Liver (tissue), 9 donors: Measurements from ENCODE around the gene DCAF5. TPM values are rescaled to one million over a fixed set of nuclear protein-coding genes. Genes with fewer than 3 reads are reported as not detected.

ENCODE experiments used
- DNase-seq: peaks from one replicate; pipeline ENCODE4 v3.0.0-alpha.2; 2017; ENCODE audit warnings: low spot score
- H3K27ac ChIP-seq, 2 donors: one replicate each; pipeline ENCODE4 v1.7.0; 2013; ENCODE audit warnings: inconsistent platforms in 2 of 2, low read length in 2 of 2, control low read depth in 1 of 2, low read depth in 1 of 2, mild to moderate bottlenecking in 1 of 2
- H3K27me3 ChIP-seq, 4 donors: one replicate each; pipeline versions ENCODE4 v1.6.1 to v1.7.0; 2013; ENCODE audit warnings: low read length in 3 of 4, inconsistent platforms in 1 of 4, mild to moderate bottlenecking in 1 of 4, moderate library complexity in 1 of 4; ENCODE audit not compliant: control insufficient read depth in 4 of 4, insufficient read depth in 4 of 4
- H3K36me3 ChIP-seq, 4 donors: one replicate each; pipeline versions ENCODE4 v1.6.1 to v1.7.0; 2013; ENCODE audit warnings: low read length in 3 of 4, mild to moderate bottlenecking in 3 of 4, low read depth in 1 of 4, moderate library complexity in 1 of 4; ENCODE audit not compliant: control insufficient read depth in 4 of 4, insufficient read depth in 3 of 4
- H3K4me1 ChIP-seq, 4 donors: one replicate each; pipeline versions ENCODE4 v1.6.1 to v1.7.0; 2013; ENCODE audit warnings: low read length in 3 of 4, mild to moderate bottlenecking in 3 of 4, moderate library complexity in 1 of 4; ENCODE audit not compliant: control insufficient read depth in 4 of 4, insufficient read depth in 4 of 4
- H3K4me3 ChIP-seq, 3 donors: one replicate each; pipeline versions ENCODE4 v1.6.1 to v1.7.0; 2013; ENCODE audit warnings: low read length in 3 of 3, control low read depth in 1 of 3, low read depth in 1 of 3, mild to moderate bottlenecking in 1 of 3
- H3K9ac ChIP-seq, 2 donors: one replicate each; pipeline ENCODE4 v1.7.0; 2013; ENCODE audit warnings: low read length in 2 of 2, mild to moderate bottlenecking in 2 of 2, moderate library complexity in 2 of 2, control low read depth in 1 of 2, low read depth in 1 of 2
- H3K9me3 ChIP-seq, 4 donors: one replicate each; pipeline versions ENCODE4 v1.6.1 to v1.7.0; 2013; ENCODE audit warnings: low read length in 3 of 4; ENCODE audit not compliant: control insufficient read depth in 4 of 4
- ATF3 ChIP-seq: IDR thresholded peaks from 2 replicates; pipeline ENCODE4 v1.6.1; 2016; ENCODE audit warnings: antibody characterized with exemption
- EGR1 ChIP-seq, 2 donors: IDR thresholded peaks; 2 replicates each; pipeline ENCODE4 v1.6.1; 2016 to 2018; ENCODE audit warnings: antibody characterized with exemption in 2 of 2, low read depth in 2 of 2
- FOXA1 ChIP-seq: IDR thresholded peaks from 2 replicates; pipeline ENCODE4 v1.6.1; 2016; ENCODE audit warnings: antibody characterized with exemption
- FOXA2 ChIP-seq: IDR thresholded peaks from 2 replicates; pipeline ENCODE4 v1.6.1; 2016; ENCODE audit warnings: antibody characterized with exemption
- GABPA ChIP-seq, 2 donors: IDR thresholded peaks in 1 of 2; conservative IDR thresholded peaks in 1 of 2; 2 replicates each; pipeline ENCODE4 v1.6.1; 2016; ENCODE audit warnings: antibody characterized with exemption in 2 of 2, mild to moderate bottlenecking in 1 of 2, moderate library complexity in 1 of 2
- HNF4A ChIP-seq, 2 donors: conservative IDR thresholded peaks; 2 replicates each; pipeline ENCODE4 v1.6.1; 2016; ENCODE audit warnings: antibody characterized with exemption in 2 of 2, mild to moderate bottlenecking in 2 of 2
- HNF4G ChIP-seq: IDR thresholded peaks from 2 replicates; pipeline ENCODE4 v1.6.1; 2016; ENCODE audit warnings: antibody characterized with exemption
- JUND ChIP-seq, 2 donors: IDR thresholded peaks; 2 replicates each; pipeline ENCODE4 v1.6.1; 2016; ENCODE audit warnings: antibody characterized with exemption in 2 of 2
- MAX ChIP-seq: IDR thresholded peaks from 2 replicates; pipeline ENCODE4 v1.6.1; 2016; ENCODE audit warnings: antibody characterized with exemption
- NR2F2 ChIP-seq: IDR thresholded peaks from 2 replicates; pipeline ENCODE4 v1.6.1; 2016; ENCODE audit warnings: antibody characterized with exemption
- RAD21 ChIP-seq, 2 donors: IDR thresholded peaks; 2 replicates each; pipeline ENCODE4 v1.6.1; 2016; ENCODE audit warnings: antibody characterized with exemption in 2 of 2, mild to moderate bottlenecking in 2 of 2
- RXRA ChIP-seq, 2 donors: IDR thresholded peaks; 2 replicates each; pipeline ENCODE4 v1.6.1; 2017 to 2018; ENCODE audit warnings: antibody characterized with exemption in 2 of 2, mild to moderate bottlenecking in 1 of 2
- SP1 ChIP-seq: IDR thresholded peaks from 2 replicates; pipeline ENCODE4 v1.6.1; 2018; ENCODE audit warnings: antibody characterized with exemption, mild to moderate bottlenecking
- TAF1 ChIP-seq: conservative IDR thresholded peaks from 2 replicates; pipeline ENCODE4 v1.6.1; 2016; ENCODE audit warnings: antibody characterized with exemption, mild to moderate bottlenecking
- YY1 ChIP-seq: IDR thresholded peaks from 2 replicates; pipeline ENCODE4 v1.6.1; 2016; ENCODE audit warnings: antibody characterized with exemption, mild to moderate bottlenecking
- WGBS: extraction: QIAGEN DNeasy Blood & Tissue Kit; methylation state at CpG from one replicate; pipeline ENCODE4 v1.1.7; 2013; 5-methylcytosine and 5-hydroxymethylcytosine counted together
- polyA plus RNA-seq, 2 donors: library from polyadenylated mRNA; stranded (reverse) in 1 of 2; unstranded in 1 of 2; fragments of 200-250 nt in 1 of 2; fragments of >200 nt in 1 of 2; fragmentation: Nextera tagmentation in 1 of 2; extraction: Ambion mirVana in 1 of 2; gene quantifications; one replicate each; pipeline versions ENCODE4 v1.2.1 to v1.2.3, GENCODE V29; 2013 to 2015
- total RNA-seq, 2 donors: library from RNA; depleted of rRNA; stranded (reverse); fragments of >200 nt; gene quantifications; one replicate each; pipeline ENCODE4 v1.2.3, GENCODE V29; 2014
- TF ChIP-seq, protein P1 (sequence below): fragments of 150-350 bp; IDR thresholded peaks from 2 replicates; pipeline ENCODE4 v1.5.1; 2017; ENCODE audit warnings: improper control_type of control experiment, low read depth, low read length; ENCODE audit not compliant: missing input control
- TF ChIP-seq, protein P2 (sequence below): IDR thresholded peaks from 2 replicates; pipeline ENCODE4 v1.6.1; 2016; ENCODE audit warnings: antibody characterized with exemption, mild to moderate bottlenecking
- TF ChIP-seq, protein P3 (sequence below): IDR thresholded peaks from 2 replicates; pipeline ENCODE4 v1.6.1; 2016; ENCODE audit warnings: antibody characterized with exemption
- donor health status: healthy.
- donor health status: healthy.
- donor health status: healthy.
- donor health status: healthy.
- donor health status: healthy.

Gene DCAF5
- total and polyA plus RNA-seq, 4 donors, result 12.9 to 18.1 (median 14.5) TPM

DNA sequence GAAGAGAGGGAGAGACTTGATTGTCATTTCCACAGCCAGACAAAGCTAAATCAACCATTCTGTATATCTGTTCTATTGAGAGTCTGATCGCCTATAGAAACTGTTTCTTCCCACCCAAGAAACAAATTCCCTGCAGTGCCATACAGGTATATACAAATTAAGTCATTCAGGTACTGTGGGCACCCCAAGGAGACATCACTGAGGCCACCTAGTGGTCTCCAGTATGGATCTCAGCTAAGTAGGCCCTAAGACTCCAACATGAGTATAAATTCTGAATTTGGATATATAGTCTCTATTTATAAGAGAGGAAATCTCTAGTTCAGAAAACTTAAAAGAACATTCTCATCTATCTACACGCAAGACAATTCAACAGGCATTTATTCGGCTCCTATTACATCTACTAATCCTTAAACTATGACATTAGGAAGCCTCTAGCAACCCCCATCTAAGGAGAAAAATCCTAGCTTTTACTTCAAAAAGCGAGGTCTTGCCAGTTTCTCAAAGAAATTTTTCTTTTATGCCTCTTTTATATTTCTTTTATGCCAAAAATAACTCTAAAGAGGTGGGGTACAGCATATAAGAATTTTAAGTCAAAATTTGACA, 62.6 kb downstream of the DCAF5 start:
- no peak overlapping the region for H3K9ac ChIP-seq
- H3K36me3 ChIP-seq, result peaks cover 1 to 44% (median 23%) of the 10 kb centered on the region in 4 donors
- H3K4me1 ChIP-seq, result peaks cover 0 to 12% (median 0%) of the 10 kb centered on the region in 4 donors
- no peak overlapping the region for H3K4me3 ChIP-seq
- H3K27me3 ChIP-seq, result no peaks in the 10 kb centered on the region
- 88% methylated on average over 4 of the region's 4 CpGs for WGBS
- no peaks in the 10 kb centered on the region for H3K9me3 ChIP-seq
- no peak for DNase-seq
- no peak overlapping the region for H3K27ac ChIP-seq
- TF ChIP-seq YY1, result no peak
- TF ChIP-seq, protein P1, sequence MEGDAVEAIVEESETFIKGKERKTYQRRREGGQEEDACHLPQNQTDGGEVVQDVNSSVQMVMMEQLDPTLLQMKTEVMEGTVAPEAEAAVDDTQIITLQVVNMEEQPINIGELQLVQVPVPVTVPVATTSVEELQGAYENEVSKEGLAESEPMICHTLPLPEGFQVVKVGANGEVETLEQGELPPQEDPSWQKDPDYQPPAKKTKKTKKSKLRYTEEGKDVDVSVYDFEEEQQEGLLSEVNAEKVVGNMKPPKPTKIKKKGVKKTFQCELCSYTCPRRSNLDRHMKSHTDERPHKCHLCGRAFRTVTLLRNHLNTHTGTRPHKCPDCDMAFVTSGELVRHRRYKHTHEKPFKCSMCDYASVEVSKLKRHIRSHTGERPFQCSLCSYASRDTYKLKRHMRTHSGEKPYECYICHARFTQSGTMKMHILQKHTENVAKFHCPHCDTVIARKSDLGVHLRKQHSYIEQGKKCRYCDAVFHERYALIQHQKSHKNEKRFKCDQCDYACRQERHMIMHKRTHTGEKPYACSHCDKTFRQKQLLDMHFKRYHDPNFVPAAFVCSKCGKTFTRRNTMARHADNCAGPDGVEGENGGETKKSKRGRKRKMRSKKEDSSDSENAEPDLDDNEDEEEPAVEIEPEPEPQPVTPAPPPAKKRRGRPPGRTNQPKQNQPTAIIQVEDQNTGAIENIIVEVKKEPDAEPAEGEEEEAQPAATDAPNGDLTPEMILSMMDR, result peak; percentile 54
- TF ChIP-seq, protein P2, sequence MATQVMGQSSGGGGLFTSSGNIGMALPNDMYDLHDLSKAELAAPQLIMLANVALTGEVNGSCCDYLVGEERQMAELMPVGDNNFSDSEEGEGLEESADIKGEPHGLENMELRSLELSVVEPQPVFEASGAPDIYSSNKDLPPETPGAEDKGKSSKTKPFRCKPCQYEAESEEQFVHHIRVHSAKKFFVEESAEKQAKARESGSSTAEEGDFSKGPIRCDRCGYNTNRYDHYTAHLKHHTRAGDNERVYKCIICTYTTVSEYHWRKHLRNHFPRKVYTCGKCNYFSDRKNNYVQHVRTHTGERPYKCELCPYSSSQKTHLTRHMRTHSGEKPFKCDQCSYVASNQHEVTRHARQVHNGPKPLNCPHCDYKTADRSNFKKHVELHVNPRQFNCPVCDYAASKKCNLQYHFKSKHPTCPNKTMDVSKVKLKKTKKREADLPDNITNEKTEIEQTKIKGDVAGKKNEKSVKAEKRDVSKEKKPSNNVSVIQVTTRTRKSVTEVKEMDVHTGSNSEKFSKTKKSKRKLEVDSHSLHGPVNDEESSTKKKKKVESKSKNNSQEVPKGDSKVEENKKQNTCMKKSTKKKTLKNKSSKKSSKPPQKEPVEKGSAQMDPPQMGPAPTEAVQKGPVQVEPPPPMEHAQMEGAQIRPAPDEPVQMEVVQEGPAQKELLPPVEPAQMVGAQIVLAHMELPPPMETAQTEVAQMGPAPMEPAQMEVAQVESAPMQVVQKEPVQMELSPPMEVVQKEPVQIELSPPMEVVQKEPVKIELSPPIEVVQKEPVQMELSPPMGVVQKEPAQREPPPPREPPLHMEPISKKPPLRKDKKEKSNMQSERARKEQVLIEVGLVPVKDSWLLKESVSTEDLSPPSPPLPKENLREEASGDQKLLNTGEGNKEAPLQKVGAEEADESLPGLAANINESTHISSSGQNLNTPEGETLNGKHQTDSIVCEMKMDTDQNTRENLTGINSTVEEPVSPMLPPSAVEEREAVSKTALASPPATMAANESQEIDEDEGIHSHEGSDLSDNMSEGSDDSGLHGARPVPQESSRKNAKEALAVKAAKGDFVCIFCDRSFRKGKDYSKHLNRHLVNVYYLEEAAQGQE, result no peak
- no peak for TF ChIP-seq MAX
- TF ChIP-seq ATF3, result no peak
- no peak for TF ChIP-seq TAF1
- no peak for TF ChIP-seq HNF4A (conservative IDR thresholded peaks at IDR 0.05)
- no peak for TF ChIP-seq EGR1 (IDR thresholded peaks at IDR 0.05; ENCODE audit: low read depth in 2 of 2)
- no peak for TF ChIP-seq FOXA1
- TF ChIP-seq, protein P3, sequence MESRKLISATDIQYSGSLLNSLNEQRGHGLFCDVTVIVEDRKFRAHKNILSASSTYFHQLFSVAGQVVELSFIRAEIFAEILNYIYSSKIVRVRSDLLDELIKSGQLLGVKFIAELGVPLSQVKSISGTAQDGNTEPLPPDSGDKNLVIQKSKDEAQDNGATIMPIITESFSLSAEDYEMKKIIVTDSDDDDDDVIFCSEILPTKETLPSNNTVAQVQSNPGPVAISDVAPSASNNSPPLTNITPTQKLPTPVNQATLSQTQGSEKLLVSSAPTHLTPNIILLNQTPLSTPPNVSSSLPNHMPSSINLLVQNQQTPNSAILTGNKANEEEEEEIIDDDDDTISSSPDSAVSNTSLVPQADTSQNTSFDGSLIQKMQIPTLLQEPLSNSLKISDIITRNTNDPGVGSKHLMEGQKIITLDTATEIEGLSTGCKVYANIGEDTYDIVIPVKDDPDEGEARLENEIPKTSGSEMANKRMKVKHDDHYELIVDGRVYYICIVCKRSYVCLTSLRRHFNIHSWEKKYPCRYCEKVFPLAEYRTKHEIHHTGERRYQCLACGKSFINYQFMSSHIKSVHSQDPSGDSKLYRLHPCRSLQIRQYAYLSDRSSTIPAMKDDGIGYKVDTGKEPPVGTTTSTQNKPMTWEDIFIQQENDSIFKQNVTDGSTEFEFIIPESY, result no peak
- TF ChIP-seq JUND (IDR thresholded peaks at IDR 0.05), result no peak
- no peak for TF ChIP-seq HNF4G
- TF ChIP-seq RAD21 (IDR thresholded peaks at IDR 0.05), result peak; percentile 81 to 85
- TF ChIP-seq GABPA (IDR thresholded peaks at IDR 0.05 in 1 of 2, conservative IDR thresholded peaks at IDR 0.05 in 1 of 2), result no peak

DNA sequence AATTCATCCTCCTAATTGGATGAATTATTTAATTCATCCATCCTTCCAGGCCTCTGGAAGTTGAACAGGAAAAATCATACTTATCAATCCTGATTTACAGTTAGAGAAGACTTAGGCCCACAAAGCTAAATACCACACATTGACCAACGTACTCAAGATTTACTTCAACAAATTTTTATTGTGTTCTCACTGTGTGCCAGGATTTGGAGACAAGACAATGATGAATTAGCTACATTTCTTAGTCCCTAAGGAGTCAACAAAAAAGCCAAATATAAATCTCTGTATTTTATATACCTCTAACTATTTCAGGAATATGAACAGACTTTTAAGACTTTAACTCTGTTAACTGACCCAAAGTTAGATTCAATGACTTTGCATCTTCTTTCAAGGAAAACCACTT, 63.9 kb downstream of the DCAF5 start:
- 95% methylated on average over 1 of the region's 1 CpG for WGBS
- Histone ChIP-seq H3K36me3 (peaks cover 0 to 52% (median 28%) of the 10 kb centered on the region in 4 donors), H3K4me1 (peaks cover 0 to 12% (median 0%) of the 10 kb centered on the region in 4 donors)
- TF ChIP-seq NR2F2 (no peak), SP1 (no peak), FOXA2 (no peak), RXRA (IDR thresholded peaks at IDR 0.05) (no peak), JUND (IDR thresholded peaks at IDR 0.05) (no peak), HNF4A (conservative IDR thresholded peaks at IDR 0.05) (no peak), GABPA (IDR thresholded peaks at IDR 0.05 in 1 of 2, conservative IDR thresholded peaks at IDR 0.05 in 1 of 2) (no peak)
- TF ChIP-seq, protein P2, result no peak
- TF ChIP-seq, protein P1, result no peak

More for the DNA sequence above, 63.9 kb downstream of the DCAF5 start:
- Histone ChIP-seq H3K9ac (no peak overlapping the region), H3K27ac (no peak overlapping the region), H3K4me3 (no peak overlapping the region), H3K27me3 (no peaks in the 10 kb centered on the region), H3K9me3 (no peaks in the 10 kb centered on the region)
- no peak for DNase-seq
